Activated T-cell treated with anti-CD3 and anti-CD28 coated beads, Interleukin-2, amount 50 U/mL, for 1 hour (primary cell): ENCODE results near the gene CAPRIN2.
A peak's percentile ranks its signal among the peaks of the same experiment; 100 is the strongest.

Experiments used
- DNase-seq: peaks from one replicate; pipeline ENCODE4 v3.0.0-alpha.2; 2020

Gene CAPRIN2

GRCh38 chr12:30754750-30755394 lies at the start of gene CAPRIN2:
Gene CAPRIN2, minus strand, starts transcription at chr12:30754951. Its CDS starts 1,431 bp downstream, at chr12:30753520.
- DNase-seq: peak; percentile 97

GRCh38 chr12:30797689-30798088 lies 42.9 kb upstream of the CAPRIN2 start:
- DNase-seq: no peak

GRCh38 chr12:30796891-30797371 lies 42.2 kb upstream of the CAPRIN2 start:
- DNase-seq: no peak

GRCh38 chr12:30796313-30796780 lies 41.6 kb upstream of the CAPRIN2 start:
- peak; percentile 28 for DNase-seq

GRCh38 chr12:30795410-30796312 lies 40.9 kb upstream of the CAPRIN2 start:
- peak; percentile 26 for DNase-seq

GRCh38 chr12:30794591-30795409 lies 40.0 kb upstream of the CAPRIN2 start:
- no peak for DNase-seq

- no peak for DNase-seq
Measured at GRCh38 chr12:30794020-30794419, 39.3 kb upstream of the CAPRIN2 start.

GRCh38 chr12:30792648-30793499 lies 38.1 kb upstream of the CAPRIN2 start:
- DNase-seq: no peak

- DNase-seq: no peak
Measured at GRCh38 chr12:30792085-30792484, 37.3 kb upstream of the CAPRIN2 start.

- DNase-seq: no peak
Measured at GRCh38 chr12:30788754-30789153, 34.0 kb upstream of the CAPRIN2 start.

- no peak for DNase-seq
Measured at GRCh38 chr12:30785630-30786029, 30.9 kb upstream of the CAPRIN2 start.

GRCh38 chr12:30784508-30784907 lies 29.8 kb upstream of the CAPRIN2 start:
- DNase-seq: no peak

- DNase-seq: no peak
Measured at GRCh38 chr12:30783946-30784345, 29.2 kb upstream of the CAPRIN2 start.

- DNase-seq: no peak
Measured at GRCh38 chr12:30782316-30783173, 27.8 kb upstream of the CAPRIN2 start.

- no peak for DNase-seq
Measured at GRCh38 chr12:30779578-30779977, 24.8 kb upstream of the CAPRIN2 start.

- DNase-seq: no peak
Measured at GRCh38 chr12:30779178-30779577, 24.4 kb upstream of the CAPRIN2 start.

GRCh38 chr12:30774599-30774998 lies 19.8 kb upstream of the CAPRIN2 start:
- DNase-seq: no peak

- no peak for DNase-seq
Measured at GRCh38 chr12:30769802-30770201, 15.1 kb upstream of the CAPRIN2 start.

- DNase-seq: no peak
Measured at GRCh38 chr12:30764251-30764650, 9.5 kb upstream of the CAPRIN2 start.

GRCh38 chr12:30763053-30763452 lies 8.3 kb upstream of the CAPRIN2 start:
- no peak for DNase-seq

- no peak for DNase-seq
Measured at GRCh38 chr12:30761730-30762129, 7.0 kb upstream of the CAPRIN2 start.
